A549 treated with Hydrocortisone at 1 μM for 4 hours (cell line): ENCODE data around the gene ATG10. TPM values are rescaled to one million over a fixed set of nuclear protein-coding genes. Genes with fewer than 3 reads are reported as not detected.

Experiments
- total RNA-seq: library from RNA; stranded (reverse); fragments of 200-300 nt; extraction: Qiagen RNA extraction; gene quantifications from 5 replicates; pipeline ENCODE4 v1.2.3, GENCODE V29; 2022

The ATG10 gene
- total RNA-seq: 7.9 to 11.0 TPM (median 8.1 TPM) in 5 replicates

DNA sequence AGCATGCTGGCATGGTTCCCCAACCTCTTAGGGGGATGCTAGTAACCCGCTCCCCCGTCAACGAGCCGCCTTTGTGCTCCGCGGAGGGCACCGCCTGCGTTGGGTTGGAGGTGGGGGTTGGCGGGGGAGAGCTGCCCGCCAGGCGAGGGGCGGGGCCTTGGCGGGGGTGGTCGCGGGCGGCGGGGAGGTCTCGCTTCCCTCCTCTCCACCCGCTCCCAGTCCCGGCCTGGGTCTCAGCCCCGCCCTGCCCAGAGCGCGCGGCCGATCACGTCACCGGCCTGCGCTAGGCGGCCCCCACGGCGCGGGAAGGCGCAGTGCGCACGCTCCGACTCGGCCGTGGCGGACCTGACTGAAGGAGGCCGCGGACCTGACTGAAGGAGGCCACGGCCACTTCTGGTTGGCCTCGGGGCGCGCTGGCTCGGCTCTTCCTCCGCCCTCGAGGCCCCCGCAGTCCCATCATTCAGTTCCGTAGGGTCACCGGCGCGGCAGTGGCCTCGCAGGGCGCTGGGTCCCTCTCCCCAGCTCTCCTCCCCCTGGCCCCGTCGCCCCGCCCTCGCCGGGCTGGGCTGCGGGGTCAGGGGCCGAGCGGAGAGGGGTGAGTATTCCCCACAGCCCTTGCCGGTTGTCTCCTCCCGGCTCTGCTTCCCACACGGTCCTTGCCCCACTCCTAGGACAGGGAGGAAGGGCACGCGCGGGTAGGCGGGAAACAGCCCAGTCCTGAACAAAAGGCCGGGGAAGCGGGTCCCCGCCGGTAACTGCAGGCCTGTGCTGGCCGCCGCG, at the start of gene ATG10:
TSS of gene ATG10 (plus strand) at position 312 of the 780 bp plus-strand sequence. CDS start 15,548 bp downstream, outside the sequence.

DNA sequence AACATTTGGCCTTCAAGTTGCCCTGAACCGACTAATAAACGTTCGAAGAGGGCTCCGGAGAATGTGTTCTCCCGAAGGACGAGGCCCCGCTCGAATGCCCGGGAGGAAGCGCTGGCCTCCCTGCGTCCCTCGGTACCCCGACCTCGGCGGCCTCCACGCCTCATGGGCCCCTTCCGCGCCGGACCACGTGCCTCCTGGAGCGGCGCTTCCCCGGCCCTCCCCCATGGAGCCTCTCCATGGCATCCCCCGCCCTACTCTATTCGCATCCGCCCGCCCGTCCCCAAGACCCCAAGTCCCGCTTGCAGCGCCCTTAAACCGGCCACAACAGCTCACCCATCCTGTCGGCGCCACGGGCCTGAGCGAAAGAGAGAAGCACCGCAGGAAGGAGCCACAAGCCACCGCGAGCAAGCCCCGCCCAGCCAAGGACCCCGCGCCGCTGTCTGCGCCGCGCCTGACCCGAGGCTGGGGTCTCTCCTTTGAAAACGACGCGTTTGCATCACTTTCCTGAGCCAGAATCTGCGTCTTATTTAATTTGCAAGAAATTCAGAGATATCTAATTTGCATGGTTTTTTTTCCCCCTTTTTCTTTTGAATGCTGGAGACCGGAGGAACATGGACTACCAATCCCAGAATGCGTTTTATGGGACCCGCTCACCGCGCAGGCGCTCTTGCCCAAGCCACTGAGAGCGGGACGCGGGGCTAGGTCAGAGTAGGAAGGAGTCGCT, 306.3 kb downstream of the ATG10 start, which contains the start of gene RPS23:
TSS of gene RPS23 (minus strand) at position 368 of the 724 bp plus-strand sequence. CDS start at position 337, 31 bp downstream.

Other genes with a start within 250 kb of the ATG10 start
- gene SSBP2, start 220.9 kb upstream of the ATG10 start, total RNA-seq: 12.1 to 16.0 TPM (median 13.0 TPM) in 5 replicates